Eye (tissue), 1 donor: ENCODE data around the gene TUBA4B.
"Not testable (repeated sequence)": the region's sequence is repeated elsewhere in the genome, so short reads cannot be mapped to it uniquely, and the experiment has no call there.

Experiments used
- DNase-seq: peaks from one replicate; pipeline ENCODE4 v3.0.0-alpha.2; 2015

Gene TUBA4B

DNA sequence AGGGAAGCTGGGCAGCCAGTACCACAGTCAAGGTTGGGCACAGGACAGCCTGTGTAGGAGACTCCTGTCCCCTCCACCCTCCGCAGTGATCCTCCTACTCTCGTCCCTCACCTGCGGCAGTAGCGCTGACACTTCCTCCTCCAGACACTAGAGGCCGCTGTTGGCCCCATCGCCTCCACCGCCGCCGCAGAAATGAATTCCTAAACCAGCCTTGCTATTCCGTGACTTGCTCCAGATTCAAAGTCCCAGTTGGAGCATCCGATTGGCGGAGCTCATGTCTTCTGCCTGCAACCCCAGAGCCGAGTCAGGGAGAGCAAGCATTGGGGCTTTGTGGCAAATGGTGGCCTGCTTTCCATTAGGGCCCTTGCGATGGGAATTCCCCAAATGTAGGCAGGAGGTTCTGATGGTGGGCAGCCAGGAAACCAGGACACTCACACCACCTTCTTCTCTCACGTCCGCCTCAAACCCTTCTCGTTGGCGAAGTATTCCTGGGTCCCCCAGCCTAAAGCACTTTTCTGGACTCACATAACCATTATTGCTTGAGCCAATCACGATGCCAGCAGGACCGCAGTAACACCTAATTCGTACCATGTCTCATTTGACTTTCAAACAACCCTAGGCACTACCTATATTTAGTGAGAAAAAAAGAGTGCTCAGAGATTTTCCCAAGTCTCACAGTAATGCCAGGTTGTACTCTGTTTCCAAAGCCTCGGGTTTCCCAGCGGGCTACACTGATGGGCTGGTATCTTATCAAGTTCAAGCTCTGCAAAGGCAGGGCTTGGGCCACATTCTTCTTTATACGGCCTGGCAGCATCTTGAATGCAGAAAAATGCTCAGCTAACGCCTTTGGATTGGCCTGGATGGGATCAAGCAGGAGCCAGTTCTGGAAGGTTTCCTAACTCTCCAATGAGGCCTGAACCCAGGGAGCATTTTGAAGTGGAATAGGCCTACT, 24.9 kb downstream of the TUBA4B start:
- DNase-seq: peak; percentile 94

GRCh38 chr2:219278655-219279150, 25.7 kb downstream of the TUBA4B start:
- DNase-seq: no peak

- peak; percentile 99 for DNase-seq
These were observed 26.3 kb downstream of the TUBA4B start, which contains the start of gene DNAJB2 for GRCh38 chr2:219279151-219279915. Gene DNAJB2, plus strand, starts transcription at chr2:219279366. Its CDS starts 468 bp downstream, at chr2:219279834.

DNA sequence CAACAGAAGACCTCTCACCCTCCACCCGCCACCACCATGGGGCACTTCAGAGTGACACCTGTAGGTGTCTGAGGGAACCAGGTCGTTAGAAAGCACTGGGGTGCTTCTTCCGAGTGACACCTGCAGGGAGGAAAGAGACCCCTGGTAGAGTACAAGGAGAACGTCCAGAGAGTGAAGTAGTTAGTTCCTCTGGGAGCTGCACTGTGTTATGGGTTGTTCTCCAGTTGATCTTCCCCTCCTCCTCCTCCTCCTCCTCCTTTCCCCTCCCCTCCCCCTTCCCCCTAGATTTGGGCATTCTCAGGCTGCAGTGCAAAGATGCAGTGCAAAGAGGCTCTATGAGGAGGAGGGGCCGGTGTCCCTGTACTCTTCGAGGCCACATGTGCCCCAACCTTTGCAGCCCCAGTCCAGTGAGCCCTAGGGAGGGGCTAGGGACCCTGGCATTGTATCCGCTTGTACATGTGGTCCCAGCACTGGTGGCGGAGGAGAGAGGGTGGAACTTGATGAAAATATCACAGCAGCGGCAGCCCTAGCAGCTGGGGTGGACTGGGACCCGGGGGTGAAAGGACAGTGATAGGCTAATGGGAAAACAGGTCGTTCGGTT, 27.0 kb downstream of the TUBA4B start:
- no peak for DNase-seq

DNA sequence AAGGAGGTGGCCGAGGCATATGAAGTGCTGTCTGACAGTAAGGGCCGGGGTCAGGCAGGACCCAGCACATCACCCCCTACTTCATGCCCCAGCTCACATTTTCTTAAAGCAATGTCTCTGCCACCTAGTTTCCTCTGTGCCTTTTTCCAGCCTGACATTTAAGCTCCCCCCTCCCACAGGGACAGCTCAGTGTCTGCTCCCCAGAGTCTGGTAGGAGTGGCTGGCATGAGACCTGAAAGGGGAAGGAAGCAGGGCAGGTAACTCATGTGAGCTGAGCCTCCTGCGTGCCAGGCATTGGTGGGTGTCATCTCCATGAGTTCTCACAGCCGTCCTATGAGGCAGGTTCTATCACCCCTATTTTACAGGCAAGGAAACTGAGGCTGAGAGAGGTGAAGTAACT, 27.6 kb downstream of the TUBA4B start:
- DNase-seq: no peak

DNA sequence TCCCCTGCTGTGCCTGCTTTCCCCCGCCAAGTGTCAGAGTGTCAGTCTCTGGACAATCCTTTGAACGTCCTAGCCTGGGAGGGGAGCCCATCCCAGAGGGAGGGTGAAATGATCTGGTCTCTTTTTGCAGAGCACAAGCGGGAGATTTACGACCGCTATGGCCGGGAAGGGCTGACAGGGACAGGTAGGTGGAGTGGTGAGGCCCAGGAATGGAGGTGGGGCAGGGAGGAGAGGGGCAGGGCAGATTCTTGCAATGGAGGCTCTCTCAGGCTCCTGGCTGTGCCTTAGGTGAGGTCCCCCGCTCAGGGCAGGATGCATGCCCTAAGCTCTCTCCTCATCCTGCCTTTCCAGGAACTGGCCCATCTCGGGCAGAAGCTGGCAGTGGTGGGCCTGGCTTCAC, 28.5 kb downstream of the TUBA4B start:
- no peak for DNase-seq

DNA sequence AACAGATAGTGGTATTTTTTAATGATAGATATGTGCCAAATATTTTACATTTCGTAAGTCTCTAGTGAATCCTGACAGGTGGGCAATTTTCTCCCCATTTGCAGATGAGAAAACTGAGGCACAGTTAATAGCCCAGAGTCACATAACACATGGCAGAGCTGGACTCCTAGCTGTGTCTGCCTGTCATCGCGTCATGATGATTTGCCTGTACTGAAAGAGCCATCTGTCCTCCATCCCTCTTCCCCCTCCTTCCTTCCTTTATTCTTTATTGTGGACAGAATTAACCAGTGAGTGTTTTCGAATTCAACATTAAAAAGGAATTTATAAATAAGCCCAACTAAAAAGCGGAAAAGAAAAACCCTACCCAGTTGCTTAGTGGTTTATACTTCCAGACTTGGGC, 29.3 kb downstream of the TUBA4B start:
- DNase-seq: no peak

- DNase-seq: no peak
These were observed 30.0 kb downstream of the TUBA4B start for GRCh38 chr2:219282943-219283581.

- no peak for DNase-seq
These were observed 31.7 kb downstream of the TUBA4B start for GRCh38 chr2:219284501-219285372.

- no peak for DNase-seq
These were observed 32.3 kb downstream of the TUBA4B start for GRCh38 chr2:219285373-219285735.

GRCh38 chr2:219285894-219286425, 32.9 kb downstream of the TUBA4B start:
- DNase-seq: peak; percentile 80

DNA sequence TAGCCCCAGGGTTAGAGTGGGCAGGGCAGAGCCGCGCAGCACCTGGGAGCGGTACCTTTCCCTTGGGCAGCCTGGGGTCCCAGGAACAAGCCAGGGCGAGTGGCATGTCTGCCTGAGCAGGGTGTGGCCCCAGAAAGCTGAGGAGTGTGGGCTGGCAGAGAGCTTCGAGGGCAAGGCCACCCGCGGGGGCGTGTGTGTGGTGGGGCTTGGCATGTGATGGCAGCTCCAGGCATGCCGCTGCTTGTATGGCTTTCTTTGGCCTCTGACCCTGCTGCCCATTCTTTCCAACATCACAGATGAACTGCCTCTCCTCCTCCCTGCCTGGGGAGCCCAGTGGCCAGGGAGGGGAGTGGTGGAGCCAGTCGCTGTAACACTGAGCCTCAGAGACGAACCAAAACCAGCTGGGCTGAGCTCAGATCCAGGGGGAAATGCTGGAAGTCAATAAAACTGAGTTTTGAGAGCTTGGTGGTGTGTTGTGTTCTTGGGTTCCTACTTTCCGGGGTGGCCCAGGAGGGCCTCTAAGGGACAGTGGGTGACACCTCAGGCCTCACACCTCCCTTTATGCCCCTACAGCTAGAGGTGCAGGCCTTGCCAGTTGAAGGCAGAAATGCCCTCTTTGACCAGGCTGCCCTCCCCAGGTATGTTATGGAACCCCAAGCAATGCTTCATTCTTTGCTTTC, 33.5 kb downstream of the TUBA4B start:
- no peak for DNase-seq

GRCh38 chr2:219287116-219287440, 34.0 kb downstream of the TUBA4B start:
- not testable (repeated sequence) for DNase-seq

- no peak for DNase-seq
These were observed 34.7 kb downstream of the TUBA4B start for GRCh38 chr2:219287580-219288265.

GRCh38 chr2:219289195-219289536, 36.1 kb downstream of the TUBA4B start:
- DNase-seq: no peak

- peak; percentile 62 for DNase-seq
These were observed 36.7 kb downstream of the TUBA4B start for GRCh38 chr2:219289537-219290361.

- no peak for DNase-seq
These were observed 37.5 kb downstream of the TUBA4B start for GRCh38 chr2:219290381-219291171.

DNA sequence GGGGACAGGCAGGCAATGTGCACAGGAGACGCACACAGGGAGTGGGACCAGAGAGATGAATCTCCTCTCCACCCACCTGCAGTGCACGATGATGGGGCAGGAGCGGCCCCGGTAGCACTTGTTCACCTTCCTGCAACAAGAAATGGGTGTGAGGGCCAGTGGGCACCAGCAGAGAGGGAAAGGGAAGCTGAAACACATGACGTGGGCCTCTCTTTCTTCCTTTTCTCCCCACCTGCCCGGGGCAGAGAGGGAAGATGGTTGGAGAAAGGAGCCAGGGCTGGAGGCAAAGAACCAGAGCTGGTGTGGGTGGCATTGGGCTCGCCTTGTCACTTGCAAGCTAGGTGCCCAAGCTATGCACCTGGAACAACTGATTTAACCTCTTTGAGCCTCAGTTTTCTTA, 38.4 kb downstream of the TUBA4B start:
- DNase-seq: no peak
